GM18951 (cell line): Measurements from ENCODE around the gene CSNK1D.

Source experiments
- POLR2A ChIP-seq: IDR thresholded peaks from 4 replicates; pipeline ENCODE4 v1.6.1; 2011; ENCODE audit warnings: mild to moderate bottlenecking; ENCODE audit not compliant: insufficient read length, insufficient read depth; ENCODE audit errors: extremely low read depth
- in situ Hi-C: fragments of 300-500 bp; cut with MboI; formaldehyde crosslinking; loops from one replicate; pipeline ENCODE4 v1.12.0; 2022; ENCODE audit warnings: low sequenced_read_pairs, mixed read lengths, inconsistent platforms; ENCODE audit not compliant: unreplicated experiment

CSNK1D gene

GRCh38 chr17:82243648-82244412 lies 29.7 kb downstream of the CSNK1D start:
- in situ Hi-C loops, result no loop called here
- no peak for TF ChIP-seq POLR2A

GRCh38 chr17:82242977-82243647 lies 30.4 kb downstream of the CSNK1D start:
- no peak for TF ChIP-seq POLR2A
- in situ Hi-C loops, result no loop called here

GRCh38 chr17:82242698-82242976 lies 30.9 kb downstream of the CSNK1D start:
- in situ Hi-C loops, result no loop called here
- peak; percentile 6 for TF ChIP-seq POLR2A

GRCh38 chr17:82241926-82242697 lies 31.4 kb downstream of the CSNK1D start:
- peak; percentile 5 for TF ChIP-seq POLR2A
- in situ Hi-C loops, result no loop called here

- no peak for TF ChIP-seq POLR2A
- in situ Hi-C loops, result no loop called here
Measured at GRCh38 chr17:82241183-82241925, 32.1 kb downstream of the CSNK1D start.

- in situ Hi-C loops, result no loop called here
- peak; percentile 25 for TF ChIP-seq POLR2A
Measured at GRCh38 chr17:82240506-82241182, 32.9 kb downstream of the CSNK1D start.

- in situ Hi-C loops, result no loop called here
- no peak for TF ChIP-seq POLR2A
Measured at GRCh38 chr17:82239926-82240505, 33.5 kb downstream of the CSNK1D start.

- no peak for TF ChIP-seq POLR2A
Measured at GRCh38 chr17:82239401-82239925, 34.0 kb downstream of the CSNK1D start.

GRCh38 chr17:82238472-82239201 lies 34.9 kb downstream of the CSNK1D start:
- TF ChIP-seq POLR2A, result peak; percentile 40
- in situ Hi-C loops, result no loop called here

More at GRCh38 chr17:82239401-82239925, 34.0 kb downstream of the CSNK1D start:
- in situ Hi-C loops, result no loop called here

GRCh38 chr17:82237746-82238471 lies 35.6 kb downstream of the CSNK1D start:
- in situ Hi-C loops, result no loop called here
- TF ChIP-seq POLR2A, result no peak
